ENCODE measurements around the gene MAMLD1.

Gene MAMLD1

DNA sequence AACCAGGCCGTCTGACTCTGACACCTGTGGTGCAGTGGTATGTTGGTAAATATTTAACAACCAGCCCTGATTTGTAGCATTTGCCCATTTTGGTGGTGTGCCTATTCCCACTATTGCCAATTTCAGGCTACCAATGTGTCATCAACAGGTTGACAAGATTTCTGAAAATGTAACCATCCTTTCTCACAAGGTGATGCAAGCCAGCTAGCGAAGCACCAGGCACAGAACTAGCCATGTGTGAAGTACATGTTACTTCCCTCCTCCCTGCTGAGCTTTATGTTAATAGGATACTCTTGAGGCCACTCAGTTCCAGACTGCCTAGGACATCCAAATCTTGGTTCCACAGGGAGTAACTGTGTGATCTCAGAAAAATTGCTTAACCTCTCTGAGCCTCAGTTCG, 7.2 kb upstream of the MAMLD1 start:
- DNase-seq, result no peak

DNA sequence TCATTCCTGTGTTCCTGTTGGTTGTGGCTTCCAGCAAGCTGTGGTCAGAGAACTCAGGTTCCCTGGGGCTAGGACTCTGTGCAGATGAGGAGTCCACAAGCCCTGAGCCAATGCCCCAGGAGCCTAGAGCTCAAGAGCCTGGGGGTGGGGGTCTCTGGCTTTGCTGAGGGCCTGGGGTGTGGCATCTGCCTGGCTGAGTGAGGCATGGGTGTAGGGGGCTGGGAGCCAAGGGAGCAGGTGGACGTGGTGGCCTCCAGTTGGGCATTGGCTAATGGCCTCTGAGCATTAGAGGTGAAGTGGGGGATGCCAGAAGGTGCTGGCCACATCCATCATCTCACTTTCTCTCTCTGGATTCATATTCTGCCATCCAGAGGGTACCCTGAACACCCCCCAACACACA, 5.3 kb upstream of the MAMLD1 start:
- no peak for DNase-seq

DNA sequence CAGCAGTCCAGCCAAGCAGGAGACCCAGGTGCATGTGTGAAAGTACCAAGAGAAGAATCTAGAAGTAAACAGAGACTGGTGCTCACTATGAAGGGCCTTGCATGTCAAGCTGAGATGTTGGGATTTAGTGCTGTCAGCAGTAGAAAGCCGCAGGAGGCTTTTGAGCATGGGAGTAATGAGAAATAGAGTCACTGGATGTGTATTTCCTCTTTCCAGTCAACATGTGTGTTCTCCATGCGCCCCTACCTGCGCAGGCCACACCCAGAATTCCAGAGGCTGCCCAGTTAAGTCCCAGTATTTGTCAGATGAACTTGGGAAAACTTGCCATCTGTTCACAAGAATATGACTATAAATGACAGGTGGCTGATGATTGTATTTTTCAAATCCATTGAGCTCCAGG, 4.5 kb upstream of the MAMLD1 start:
- no peak for DNase-seq

DNA sequence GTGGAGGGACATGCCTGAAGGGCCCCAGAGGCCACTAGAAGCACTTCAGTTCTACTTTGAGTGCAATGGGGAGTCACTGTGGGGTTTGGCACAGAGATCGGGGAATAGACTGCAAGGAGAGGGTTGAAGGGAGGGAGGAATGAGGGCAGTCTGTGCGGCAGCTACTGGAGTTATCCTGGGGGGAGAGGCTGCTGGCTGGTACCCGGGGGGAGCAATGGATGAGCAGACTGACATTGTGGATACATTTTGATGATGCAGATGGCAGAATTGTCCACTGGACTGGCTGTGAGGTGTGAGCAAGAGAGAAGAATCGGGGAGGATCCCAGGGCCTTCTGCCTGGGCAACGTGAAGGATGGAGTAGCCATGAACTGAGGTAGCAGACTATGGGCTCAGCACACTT, 2.8 kb upstream of the MAMLD1 start:
- DNase-seq, result no peak

DNA sequence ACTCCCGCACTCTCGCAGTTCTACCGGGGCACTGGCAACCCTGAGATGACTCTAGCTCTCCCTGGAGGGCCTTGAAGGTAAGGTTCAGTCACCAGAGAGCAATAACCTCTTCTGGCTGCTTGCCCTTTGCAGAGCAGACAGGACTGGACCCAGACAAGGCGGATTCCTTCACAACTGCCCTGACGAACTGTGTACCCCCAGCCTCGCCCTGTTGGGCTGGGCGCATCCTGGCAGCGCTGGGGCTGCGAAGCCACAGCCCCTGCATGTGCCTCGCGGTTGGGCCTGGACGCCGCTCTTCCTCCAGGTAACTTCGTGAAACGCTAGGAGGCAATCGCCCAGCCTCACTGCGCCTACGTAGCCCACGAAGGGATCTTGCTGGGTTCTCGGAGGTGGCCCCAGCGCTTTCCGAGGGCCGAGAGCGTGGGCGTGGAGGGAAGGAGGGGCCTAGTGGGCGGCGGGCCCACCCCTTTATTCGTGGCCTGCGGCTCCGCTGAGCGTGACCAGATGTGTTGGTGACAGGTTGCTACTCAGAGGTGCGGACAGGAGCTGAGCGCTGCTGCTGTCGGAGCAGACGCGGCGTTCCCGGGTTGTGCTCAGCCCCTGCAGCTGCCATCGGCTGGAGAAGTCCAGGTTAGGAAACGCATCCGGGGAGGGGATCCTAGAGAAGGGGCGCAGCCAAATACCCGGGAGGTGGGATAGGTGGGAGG, 1.9 kb upstream of the MAMLD1 start:
- peak; percentile 40 for DNase-seq

DNA sequence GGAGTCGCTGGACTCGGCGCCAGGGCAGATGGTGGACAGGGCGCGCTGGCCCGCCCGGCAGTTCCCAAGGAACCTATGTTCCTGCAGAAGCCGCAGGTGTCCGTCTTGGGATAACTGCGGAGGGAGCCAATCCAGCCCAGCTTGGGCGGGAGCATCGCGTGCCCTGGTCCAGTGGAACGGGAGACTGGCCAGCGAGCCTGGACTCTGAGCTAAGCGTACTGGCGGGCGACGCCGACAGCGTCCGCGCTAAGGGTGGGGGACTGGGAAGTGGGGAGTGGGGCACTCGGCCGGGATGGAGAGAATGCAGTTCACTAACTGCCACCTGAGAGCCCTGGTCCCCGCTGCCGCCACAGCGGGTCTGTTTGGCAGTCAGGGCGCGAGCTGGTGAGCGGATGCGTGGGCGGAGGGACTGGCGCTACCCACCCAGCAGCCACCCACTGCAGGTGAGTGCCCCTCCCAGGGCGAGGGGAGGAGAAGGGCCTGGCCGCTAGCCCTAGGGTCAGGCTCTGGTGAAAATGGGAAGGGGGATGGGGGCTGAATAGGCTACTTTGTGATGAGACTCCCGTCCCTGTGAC, 1.3 kb upstream of the MAMLD1 start:
- no peak for DNase-seq

DNA sequence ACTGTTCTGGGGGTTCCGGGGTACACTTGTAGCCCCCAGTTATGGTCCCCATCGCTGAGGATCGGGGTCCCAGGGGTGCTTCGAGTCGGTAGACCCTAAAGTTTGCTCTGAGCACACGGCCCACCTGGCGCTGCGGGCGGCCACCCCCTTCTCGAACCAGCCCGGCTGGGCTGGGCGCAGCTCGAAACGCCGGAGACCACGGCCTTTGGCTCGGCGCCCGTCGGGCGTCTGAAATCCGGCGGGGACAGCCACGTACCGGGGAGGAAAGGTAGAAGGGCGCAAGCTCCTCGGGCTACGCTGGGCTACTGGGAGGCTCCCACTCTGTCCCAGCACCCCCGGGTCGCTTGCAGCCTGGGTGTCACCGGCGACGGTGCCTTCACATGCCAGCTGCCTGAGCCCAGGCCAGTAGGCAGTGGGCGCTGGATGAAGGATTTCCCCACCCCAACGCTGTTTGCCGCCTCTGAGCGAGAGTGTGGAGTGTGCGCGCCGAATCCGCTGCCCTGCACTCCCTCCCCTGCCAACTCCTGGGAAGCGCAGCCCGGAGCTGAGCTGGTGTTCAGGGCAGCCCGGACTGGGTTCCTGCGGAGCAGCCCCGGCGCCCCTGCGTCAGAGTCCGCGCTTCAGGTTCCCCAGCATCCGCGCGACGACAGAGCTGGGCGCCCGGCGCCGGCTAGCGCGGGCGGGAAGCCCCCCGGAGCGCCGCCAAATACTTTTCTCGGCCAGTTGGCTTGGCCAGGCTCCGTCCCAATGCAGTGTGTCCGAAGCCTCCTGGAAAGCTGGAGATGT, 637 bp downstream of the MAMLD1 start:
- no peak for DNase-seq

DNA sequence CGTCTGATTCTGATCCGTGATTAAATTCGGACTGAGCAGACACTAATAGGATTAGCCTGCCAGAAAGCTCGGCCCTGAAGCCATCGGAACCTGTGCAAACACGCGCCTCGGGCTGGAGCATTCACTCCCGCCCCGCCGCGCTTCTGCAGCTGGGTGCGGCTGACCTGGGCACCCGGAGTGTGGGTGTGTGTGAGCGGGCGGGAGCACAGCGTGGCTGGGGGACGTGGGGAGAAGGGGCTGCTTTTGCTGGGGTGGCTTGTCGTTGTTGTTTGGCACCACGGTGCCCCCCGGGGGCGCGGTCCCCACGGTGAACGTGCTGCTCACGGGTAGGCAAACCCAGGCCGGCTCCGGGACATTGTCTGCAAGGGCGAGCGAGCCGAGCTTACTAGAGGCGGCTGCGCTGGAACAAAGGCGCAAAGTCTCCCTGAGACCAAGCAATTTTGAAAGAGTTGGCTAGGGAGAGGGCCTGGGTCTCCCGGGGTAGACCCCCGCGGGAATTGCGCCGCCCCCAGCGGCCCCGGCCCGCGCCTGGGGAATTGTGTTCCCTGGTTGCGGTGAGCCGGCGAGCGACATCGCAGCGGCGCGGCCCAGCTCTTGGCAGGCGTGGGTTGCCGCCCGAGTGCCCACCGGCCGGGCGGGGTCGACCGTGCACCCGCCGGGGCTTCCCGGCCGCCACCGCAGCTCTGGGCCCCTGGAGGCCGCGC, 1.4 kb downstream of the MAMLD1 start:
- peak; percentile 17 for DNase-seq

DNA sequence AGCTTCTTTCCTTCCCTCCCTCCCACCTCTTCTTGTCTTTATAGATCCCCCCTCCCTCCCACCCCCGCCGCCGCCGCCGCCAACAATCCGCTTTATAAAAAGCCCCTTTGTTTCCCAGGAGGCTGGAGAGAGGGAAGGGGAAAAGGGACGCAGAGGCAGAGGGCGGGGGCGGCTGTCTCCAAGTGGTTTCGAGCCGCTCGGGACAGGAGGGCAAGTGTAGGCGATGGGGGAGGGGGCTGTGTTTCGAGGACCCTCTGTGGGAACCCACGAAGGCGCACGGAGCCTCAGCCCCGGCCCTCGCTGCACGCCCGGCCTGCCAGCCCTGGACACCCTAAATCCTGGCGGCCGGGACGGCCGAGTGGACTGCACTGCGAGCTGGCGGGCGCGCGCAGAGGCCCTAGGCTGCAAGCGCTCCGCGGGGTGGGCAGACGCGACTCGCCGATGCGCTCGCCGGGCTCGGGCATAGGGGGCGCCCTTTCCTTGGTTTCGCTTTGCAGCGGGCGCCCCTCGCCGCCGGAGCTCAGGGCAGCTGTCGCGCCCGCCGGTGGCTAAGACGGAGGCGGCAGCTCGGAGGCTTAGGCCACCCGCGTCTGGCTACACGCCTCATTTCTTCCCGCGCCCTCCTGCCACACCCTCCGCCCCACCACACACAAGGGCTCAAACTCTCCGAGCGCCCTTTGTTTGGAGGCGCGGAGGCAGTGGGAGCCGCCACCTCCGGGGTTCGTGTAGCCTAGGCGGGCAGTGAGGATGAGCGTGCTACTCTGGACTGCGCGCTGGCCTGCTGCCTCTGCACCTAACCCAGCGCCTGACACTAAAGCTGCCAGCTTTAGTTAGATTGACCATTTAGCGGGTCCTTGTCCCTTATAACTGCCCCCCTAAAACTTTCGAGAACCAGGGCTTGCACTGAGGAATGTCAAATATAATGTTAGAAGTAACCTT, 2.2 kb downstream of the MAMLD1 start:
- peak; percentile 66 for DNase-seq

DNA sequence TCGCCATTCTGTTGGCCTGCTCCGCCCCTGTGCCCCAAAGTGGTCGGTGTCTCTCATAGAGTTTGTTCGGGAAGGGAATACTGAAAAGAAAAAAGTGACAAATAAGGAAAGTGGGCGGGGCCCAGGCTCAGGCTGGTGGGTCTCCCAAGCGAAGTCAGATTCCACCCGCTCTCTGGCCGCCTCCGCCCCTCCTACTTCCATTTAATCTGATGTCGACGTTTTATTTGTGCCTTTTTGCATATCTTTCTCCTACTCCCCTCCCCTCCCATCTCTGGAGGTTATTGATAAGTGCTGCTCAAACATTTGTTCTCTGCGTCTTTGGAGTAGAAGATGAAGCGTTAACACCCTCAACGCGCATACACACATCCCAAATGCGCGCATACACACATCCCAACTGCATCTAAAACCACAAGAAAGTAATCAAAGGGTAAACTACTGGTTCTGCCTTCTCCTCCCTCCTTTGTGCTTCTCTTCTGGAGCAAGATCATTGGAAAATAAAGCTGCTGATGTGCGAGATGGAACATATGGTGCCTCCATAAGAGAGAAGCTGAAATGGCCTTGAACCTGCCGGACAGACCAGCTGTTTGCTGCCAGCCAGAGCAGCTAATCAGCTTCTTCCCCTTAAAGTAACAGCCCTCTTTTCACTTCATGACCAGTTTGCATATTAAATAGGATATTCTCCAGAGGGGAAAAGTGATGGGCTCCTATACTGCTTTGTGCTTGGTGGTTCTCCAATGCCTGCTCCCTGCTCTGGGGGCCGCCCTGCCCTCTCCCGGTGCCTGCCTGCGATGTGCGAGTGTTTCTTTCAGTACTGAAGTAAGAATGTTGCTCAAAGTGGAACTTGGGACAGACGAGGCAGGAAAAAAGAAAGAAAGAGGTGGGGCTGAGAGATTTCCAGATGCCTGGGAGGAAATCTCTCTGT, 3.1 kb downstream of the MAMLD1 start:
- DNase-seq, result no peak

DNA sequence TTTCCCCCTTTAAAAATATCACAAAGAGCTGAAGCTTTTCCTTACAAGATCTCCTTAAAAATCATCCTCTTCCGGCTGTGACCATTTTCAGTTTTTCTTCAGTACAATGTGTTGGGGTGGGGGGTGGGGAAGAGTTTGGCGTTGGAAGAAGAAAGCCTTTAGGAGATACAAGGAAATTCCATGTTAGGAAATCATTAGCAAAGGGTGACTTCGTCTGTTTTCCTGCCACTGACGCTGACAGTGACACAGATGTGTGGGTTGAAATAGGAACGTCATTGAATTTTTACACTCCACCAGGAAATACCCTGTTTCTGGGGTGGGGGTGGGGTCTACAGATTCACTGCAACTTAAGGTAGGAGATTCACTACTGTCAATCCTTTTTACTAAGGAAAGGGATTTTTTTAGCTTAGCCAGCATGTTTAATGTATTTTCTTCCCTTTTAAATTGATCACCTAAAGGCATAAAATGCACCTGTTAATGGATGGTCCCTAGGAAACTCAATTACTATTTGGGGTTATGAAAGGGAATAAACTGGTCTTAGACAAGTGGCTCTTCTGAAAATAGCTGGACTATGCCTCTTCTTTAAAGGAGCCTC, 3.9 kb downstream of the MAMLD1 start:
- no peak for DNase-seq

DNA sequence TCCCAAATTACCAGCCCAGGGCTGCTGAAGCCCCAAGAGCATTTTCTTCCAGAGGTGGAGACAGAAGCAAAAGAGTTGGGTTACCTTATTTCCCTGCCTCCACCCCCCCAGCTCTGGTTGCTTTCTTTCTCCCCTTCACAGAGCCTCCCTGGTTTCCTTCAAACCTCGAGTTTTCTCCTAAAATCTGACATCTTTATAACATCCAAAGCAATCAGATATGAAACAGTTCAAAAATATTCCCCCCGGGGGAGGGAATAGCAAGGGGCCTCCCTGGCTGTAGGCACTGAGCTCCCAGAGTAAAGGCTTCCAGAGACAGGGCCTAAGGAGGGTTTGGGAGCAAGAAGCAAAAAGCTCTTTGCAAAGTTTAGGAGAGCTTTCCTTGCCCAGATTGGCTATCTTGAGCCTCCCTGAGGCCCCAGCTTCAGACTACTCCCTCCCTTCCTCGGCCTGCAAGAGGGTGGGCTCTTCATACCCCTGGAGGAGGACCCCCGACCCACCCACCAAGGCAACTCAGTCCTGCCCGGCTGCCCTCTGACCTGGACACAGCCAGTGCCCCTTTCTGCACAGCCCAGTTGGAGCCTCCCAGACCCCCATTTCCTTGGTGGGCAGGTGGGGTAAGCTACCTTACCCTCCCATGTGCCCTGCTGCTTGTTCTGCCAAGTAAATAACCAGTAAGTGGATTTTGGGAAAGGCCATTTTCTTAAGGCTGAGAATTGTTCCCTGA, 7.6 kb downstream of the MAMLD1 start:
- DNase-seq, result no peak

DNA sequence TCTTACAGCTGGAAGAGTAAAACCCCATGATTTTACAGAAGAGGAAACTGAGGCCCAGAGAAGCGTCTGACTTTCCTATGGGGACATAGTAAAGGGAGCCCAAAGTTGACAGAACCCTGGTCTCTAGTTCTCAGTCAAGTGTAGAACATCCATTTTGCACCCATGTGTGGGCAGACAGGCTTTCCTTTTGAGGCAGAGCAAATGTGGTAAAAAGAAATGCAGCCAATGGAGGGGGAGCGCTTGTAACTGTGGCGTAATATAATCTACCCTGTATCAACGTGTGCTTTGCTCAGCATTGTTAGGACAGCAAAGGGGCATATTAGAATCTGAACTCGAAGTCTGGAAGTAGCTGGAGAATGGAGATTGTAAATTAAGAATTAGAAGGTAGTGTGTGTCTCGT, 8.8 kb downstream of the MAMLD1 start:
- no peak for DNase-seq

DNA sequence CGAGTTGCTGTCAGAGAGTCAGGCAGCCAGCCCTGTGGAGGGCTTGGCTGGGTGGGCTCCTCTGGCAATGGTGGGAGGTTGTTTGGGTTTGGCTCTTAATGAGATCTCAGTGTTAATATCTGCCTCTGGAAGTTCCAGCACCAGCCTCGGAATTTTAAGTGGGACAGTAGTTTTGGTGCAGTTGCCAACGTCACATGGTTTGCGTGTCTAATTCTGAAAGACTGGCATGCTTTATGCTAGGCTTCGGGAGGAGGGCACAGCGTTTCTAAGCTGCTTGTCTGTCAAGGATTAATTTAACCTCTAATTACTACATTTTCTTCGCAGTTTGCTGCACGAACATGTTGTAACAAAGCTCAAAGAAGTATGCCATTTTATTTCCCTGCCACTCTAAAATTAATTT, 9.2 kb downstream of the MAMLD1 start:
- no peak for DNase-seq

DNA sequence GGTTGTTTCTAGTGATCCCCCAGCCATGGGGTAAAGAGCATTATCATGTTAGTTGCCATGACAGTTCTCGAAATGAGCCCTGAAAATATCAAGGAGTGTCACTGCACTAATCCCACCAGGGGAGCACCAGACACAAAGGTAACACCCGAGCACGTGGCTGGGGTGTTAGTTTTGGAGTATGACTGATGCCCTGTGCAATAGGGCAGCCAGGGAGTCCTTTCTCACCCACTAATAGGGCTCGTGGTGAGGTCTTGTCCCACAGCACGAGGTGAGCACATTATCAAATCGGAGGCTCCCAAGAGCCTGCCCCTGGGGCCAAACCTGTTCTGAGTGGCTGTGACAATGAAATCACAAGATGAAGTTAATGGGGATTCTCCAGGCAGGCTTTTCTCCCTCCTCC, 9.6 kb downstream of the MAMLD1 start:
- DNase-seq, result no peak

DNA sequence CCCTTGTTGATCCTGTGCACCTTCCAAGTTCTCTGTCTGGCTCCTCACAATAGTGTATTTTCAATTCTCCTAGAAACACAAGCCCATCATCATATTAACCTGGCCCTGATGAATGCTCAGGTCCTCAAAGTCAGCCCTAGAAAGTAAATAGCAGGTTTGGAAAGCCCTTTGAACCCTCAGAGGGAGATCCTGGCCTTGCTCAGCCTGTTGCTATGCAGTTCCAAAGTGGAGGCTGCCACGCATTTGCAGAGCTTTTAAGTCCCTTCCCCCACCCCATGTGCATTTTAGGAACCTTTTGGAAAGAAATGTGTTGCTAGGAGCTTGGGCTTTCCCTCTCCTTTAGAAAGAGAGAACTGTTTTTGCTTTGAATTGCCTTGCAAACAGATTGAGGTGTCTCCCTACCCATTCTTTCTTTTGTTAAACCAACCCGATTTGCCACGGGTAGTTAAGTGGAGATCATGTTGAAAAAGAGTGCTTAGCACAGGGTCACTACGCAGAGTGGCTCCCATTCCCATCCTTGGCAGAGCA, 12.2 kb downstream of the MAMLD1 start:
- DNase-seq, result no peak

DNA sequence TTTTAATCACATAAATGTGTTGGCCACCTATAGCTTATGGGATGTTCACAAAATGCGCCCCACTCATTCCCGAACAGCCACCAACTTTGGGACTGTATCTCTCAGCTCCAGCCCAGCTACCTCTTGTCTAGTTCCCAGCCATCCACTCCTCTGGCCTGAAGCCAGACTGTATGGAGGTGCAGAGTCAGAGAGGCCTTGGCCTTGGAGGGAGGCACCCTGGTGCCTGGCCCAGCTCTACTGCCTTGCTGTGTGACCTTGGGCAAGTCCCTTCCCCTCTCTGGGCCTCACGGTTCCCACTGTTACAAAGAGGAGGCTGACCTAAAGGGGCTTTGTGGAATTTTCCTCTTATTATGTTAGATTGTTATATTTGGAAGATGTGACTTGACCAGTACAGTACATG, 13.9 kb downstream of the MAMLD1 start:
- no peak for DNase-seq

DNA sequence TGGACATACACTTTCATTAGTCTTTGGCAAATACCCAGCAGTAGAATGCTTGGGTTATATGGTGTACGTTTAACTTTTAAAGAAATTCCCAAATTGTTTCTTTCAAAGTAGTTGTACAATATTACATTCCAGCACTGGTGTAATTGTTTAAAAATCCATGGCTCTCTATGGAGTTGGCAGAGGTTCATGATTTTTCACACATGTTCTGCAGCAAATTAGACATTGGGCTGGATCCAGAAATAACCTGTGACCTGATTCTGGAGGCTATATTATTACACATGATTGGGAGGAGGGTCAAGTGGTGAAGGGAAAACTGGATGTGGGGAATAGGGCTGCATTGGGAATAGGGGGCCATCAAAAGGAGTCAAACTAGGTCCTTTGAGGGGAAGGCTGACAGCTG, 41.9 kb downstream of the MAMLD1 start:
- no peak for DNase-seq

DNA sequence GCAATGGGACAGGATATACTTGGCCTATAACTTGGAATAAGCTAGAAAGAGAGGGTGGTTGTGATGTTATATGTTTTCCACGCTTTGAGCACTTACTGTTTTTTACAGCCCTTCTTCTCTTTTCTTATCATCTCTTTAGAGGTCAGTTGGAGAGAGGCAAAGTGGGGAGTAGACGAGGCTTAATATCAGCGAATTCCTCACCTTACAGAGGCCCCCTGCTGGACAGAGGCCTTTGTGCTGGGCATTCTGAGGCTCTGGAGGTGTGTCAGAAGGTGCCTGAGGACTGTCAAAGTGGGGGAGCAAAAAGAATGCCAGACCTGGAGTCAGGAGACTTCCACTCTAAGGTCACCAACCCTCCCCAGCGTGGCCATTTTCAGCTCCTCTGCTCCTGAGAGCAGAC, 42.5 kb downstream of the MAMLD1 start:
- DNase-seq, result no peak

DNA sequence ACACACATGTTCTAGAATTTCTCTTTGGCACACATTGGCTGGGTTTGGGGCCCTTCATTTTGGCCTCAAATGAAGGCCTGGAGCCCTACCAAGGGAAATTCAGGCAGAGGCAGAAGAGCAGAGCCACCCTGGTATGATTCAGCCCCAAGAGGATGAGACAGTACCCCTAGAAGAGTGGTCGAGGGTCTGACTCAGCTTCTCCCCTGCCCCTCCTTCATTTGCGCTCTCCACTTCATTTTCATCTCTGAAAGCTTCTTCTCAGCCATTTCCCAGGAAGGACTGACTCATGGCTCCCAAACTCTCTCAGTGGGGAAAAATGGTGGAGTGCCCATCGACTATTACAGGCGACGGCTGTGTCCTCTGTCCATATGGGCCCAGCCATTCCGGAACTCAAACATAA, 43.5 kb downstream of the MAMLD1 start:
- DNase-seq, result no peak

All from CD4-positive, alpha-beta T cell treated with Interleukin-17A for 1 hour (primary cell).